Measurements from ENCODE around the gene CPED1.

CPED1 gene

DNA sequence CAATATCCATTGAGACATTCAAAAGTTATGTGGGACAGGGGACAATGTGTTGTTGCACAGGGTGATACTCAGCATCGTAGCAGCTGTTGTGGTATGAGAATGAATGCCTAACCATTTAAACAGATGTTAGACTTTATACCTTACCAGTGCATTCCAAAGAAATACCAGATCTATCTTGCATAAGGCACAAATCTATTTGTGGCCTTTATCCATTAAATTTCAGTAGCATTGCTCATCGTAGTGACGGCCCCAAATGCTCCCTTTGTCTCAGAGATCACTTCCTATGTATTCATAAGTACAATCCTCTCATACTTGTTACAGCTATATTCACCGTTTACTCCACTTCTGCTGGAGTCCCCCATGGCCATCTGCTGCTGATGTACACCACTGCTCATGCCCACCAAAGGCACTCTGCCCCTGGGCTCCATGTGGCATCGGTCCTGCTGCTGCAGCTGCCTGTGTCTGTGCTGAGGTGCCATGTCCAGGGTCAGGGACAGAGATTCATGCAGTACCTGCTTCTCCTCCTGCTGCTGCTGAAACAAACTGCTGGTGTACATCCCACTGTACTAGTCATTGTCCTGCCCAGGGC lies 96.3 kb downstream of the CPED1 start:
- H3K4me3 ChIP-seq (ENCODE audit: low read depth, low read length): no peak overlapping the region
- H3K36me3 ChIP-seq (ENCODE audit: control insufficient read depth in 2 of 2, insufficient read depth in 1 of 2, low read length in 2 of 2): no peaks in the 10 kb centered on the region
- TF ChIP-seq ZNF707 (tag by site-specific recombination; IDR thresholded peaks at IDR 0.05) (no peak), ZFP41 (tag by site-specific recombination; IDR thresholded peaks at IDR 0.05; ENCODE audit: borderline replicate concordance) (no peak)
- no peaks in the 10 kb centered on the region for H3K9me3 ChIP-seq (ENCODE audit: control insufficient read depth, insufficient read depth, low read depth, low read length)
- ChIA-PET POLR2A (no interaction called here), CTCF (interaction anchor here (0.8 to 8.0 kb wide), 3 partner anchors 11 to 97 kb away, joined by 3 to 152 read pairs (median 5); partner anchors contain the start of gene CPED1)
- no peak overlapping the region for H3K27ac ChIP-seq (ENCODE audit: extremely low read depth, low read depth, low read length)
- H3K4me1 ChIP-seq (ENCODE audit: control insufficient read depth, insufficient read depth, low read length): no peaks in the 10 kb centered on the region

DNA sequence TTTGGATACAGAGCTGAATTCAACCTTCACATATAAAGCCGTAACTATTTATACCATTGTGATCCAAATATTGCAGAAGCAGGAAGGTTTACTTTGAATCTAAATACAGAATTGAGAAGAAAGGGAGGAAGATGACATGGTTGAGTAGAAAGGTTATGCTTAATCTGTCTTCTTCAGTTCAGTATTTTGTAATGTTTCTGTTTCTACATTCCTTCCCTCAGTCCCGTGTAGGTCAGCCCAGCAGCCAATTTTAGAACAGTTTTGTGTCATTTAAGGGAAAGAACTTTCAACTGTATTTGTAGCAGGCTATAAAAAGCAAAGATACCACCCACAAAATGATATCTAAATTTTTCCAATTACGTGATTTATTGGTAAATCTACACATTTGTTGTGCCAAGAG lies 97.4 kb downstream of the CPED1 start:
- Histone ChIP-seq H3K4me1 (ENCODE audit: control insufficient read depth, insufficient read depth, low read length) (no peaks in the 10 kb centered on the region), H3K4me3 (ENCODE audit: low read depth, low read length) (no peak overlapping the region), H3K36me3 (ENCODE audit: control insufficient read depth in 2 of 2, insufficient read depth in 1 of 2, low read length in 2 of 2) (no peaks in the 10 kb centered on the region), H3K27ac (ENCODE audit: extremely low read depth, low read depth, low read length) (no peak overlapping the region), H3K9me3 (ENCODE audit: control insufficient read depth, insufficient read depth, low read depth, low read length) (no peaks in the 10 kb centered on the region)
- ChIA-PET CTCF (interaction anchor here (8.0 kb wide), 1 partner anchor 98 kb away, joined by 152 read pairs; the partner anchor contains the start of gene CPED1), POLR2A (no interaction called here)
- TF ChIP-seq ZNF274 (IDR thresholded peaks at IDR 0.05; ENCODE audit: low read length) (no peak), ZNF274 (tag by site-specific recombination; IDR thresholded peaks at IDR 0.05; ENCODE audit: borderline replicate concordance) (no peak), ZNF366 (tag by site-specific recombination; conservative IDR thresholded peaks at IDR 0.05) (no peak), ZFP69B (tag by site-specific recombination; IDR thresholded peaks at IDR 0.05) (no peak), ZNF391 (tag by site-specific recombination; IDR thresholded peaks at IDR 0.05; ENCODE audit: borderline replicate concordance, low read depth) (no peak), KLF1 (tag by site-specific recombination; IDR thresholded peaks at IDR 0.05) (no peak), ZNF211 (tag by site-specific recombination; IDR thresholded peaks at IDR 0.05; ENCODE audit: low read depth) (no peak), ZNF792 (tag by site-specific recombination; IDR thresholded peaks at IDR 0.05) (no peak), ZNF561 (tag by site-specific recombination; IDR thresholded peaks at IDR 0.05; ENCODE audit: borderline replicate concordance) (no peak), ZNF660 (tag by site-specific recombination; IDR thresholded peaks at IDR 0.05) (no peak), ZFP3 (tag by site-specific recombination; IDR thresholded peaks at IDR 0.05; ENCODE audit: low read depth) (no peak), ZNF571 (tag by site-specific recombination; IDR thresholded peaks at IDR 0.05) (no peak), SCRT2 (tag by site-specific recombination; IDR thresholded peaks at IDR 0.05) (no peak)
- TF ChIP-seq, protein P1, sequence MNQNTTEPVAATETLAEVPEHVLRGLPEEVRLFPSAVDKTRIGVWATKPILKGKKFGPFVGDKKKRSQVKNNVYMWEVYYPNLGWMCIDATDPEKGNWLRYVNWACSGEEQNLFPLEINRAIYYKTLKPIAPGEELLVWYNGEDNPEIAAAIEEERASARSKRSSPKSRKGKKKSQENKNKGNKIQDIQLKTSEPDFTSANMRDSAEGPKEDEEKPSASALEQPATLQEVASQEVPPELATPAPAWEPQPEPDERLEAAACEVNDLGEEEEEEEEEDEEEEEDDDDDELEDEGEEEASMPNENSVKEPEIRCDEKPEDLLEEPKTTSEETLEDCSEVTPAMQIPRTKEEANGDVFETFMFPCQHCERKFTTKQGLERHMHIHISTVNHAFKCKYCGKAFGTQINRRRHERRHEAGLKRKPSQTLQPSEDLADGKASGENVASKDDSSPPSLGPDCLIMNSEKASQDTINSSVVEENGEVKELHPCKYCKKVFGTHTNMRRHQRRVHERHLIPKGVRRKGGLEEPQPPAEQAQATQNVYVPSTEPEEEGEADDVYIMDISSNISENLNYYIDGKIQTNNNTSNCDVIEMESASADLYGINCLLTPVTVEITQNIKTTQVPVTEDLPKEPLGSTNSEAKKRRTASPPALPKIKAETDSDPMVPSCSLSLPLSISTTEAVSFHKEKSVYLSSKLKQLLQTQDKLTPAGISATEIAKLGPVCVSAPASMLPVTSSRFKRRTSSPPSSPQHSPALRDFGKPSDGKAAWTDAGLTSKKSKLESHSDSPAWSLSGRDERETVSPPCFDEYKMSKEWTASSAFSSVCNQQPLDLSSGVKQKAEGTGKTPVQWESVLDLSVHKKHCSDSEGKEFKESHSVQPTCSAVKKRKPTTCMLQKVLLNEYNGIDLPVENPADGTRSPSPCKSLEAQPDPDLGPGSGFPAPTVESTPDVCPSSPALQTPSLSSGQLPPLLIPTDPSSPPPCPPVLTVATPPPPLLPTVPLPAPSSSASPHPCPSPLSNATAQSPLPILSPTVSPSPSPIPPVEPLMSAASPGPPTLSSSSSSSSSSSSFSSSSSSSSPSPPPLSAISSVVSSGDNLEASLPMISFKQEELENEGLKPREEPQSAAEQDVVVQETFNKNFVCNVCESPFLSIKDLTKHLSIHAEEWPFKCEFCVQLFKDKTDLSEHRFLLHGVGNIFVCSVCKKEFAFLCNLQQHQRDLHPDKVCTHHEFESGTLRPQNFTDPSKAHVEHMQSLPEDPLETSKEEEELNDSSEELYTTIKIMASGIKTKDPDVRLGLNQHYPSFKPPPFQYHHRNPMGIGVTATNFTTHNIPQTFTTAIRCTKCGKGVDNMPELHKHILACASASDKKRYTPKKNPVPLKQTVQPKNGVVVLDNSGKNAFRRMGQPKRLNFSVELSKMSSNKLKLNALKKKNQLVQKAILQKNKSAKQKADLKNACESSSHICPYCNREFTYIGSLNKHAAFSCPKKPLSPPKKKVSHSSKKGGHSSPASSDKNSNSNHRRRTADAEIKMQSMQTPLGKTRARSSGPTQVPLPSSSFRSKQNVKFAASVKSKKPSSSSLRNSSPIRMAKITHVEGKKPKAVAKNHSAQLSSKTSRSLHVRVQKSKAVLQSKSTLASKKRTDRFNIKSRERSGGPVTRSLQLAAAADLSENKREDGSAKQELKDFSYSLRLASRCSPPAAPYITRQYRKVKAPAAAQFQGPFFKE (tag by site-specific recombination; IDR thresholded peaks at IDR 0.05; ENCODE audit: borderline replicate concordance): no peak
- TF ChIP-seq, protein P2, sequence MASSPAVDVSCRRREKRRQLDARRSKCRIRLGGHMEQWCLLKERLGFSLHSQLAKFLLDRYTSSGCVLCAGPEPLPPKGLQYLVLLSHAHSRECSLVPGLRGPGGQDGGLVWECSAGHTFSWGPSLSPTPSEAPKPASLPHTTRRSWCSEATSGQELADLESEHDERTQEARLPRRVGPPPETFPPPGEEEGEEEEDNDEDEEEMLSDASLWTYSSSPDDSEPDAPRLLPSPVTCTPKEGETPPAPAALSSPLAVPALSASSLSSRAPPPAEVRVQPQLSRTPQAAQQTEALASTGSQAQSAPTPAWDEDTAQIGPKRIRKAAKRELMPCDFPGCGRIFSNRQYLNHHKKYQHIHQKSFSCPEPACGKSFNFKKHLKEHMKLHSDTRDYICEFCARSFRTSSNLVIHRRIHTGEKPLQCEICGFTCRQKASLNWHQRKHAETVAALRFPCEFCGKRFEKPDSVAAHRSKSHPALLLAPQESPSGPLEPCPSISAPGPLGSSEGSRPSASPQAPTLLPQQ (tag by site-specific recombination; IDR thresholded peaks at IDR 0.05): no peak
- TF ChIP-seq, protein P3, sequence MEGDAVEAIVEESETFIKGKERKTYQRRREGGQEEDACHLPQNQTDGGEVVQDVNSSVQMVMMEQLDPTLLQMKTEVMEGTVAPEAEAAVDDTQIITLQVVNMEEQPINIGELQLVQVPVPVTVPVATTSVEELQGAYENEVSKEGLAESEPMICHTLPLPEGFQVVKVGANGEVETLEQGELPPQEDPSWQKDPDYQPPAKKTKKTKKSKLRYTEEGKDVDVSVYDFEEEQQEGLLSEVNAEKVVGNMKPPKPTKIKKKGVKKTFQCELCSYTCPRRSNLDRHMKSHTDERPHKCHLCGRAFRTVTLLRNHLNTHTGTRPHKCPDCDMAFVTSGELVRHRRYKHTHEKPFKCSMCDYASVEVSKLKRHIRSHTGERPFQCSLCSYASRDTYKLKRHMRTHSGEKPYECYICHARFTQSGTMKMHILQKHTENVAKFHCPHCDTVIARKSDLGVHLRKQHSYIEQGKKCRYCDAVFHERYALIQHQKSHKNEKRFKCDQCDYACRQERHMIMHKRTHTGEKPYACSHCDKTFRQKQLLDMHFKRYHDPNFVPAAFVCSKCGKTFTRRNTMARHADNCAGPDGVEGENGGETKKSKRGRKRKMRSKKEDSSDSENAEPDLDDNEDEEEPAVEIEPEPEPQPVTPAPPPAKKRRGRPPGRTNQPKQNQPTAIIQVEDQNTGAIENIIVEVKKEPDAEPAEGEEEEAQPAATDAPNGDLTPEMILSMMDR (tag by site-specific recombination; IDR thresholded peaks at IDR 0.05): no peak
- TF ChIP-seq, protein P4, sequence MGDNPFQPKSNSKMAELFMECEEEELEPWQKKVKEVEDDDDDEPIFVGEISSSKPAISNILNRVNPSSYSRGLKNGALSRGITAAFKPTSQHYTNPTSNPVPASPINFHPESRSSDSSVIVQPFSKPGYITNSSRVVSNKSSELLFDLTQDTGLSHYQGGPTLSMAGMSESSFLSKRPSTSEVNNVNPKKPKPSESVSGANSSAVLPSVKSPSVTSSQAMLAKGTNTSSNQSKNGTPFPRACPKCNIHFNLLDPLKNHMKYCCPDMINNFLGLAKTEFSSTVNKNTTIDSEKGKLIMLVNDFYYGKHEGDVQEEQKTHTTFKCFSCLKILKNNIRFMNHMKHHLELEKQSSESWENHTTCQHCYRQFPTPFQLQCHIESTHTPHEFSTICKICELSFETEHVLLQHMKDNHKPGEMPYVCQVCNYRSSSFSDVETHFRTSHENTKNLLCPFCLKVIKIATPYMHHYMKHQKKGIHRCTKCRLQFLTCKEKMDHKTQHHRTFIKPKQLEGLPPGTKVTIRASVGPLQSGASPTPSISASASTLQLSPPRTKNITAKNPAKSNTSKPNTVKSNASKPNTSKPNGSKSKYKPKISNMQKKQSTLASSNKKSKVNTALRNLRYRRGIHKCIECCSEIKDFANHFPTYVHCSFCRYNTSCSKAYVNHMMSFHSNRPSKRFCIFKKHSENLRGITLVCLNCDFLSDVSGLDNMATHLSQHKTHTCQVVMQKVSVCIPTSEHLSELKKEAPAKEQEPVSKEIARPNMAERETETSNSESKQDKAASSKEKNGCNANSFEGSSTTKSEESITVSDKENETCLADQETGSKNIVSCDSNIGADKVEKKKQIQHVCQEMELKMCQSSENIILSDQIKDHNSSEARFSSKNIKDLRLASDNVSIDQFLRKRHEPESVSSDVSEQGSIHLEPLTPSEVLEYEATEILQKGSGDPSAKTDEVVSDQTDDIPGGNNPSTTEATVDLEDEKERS (tag by site-specific recombination; IDR thresholded peaks at IDR 0.05): no peak
- TF ChIP-seq, protein P5, sequence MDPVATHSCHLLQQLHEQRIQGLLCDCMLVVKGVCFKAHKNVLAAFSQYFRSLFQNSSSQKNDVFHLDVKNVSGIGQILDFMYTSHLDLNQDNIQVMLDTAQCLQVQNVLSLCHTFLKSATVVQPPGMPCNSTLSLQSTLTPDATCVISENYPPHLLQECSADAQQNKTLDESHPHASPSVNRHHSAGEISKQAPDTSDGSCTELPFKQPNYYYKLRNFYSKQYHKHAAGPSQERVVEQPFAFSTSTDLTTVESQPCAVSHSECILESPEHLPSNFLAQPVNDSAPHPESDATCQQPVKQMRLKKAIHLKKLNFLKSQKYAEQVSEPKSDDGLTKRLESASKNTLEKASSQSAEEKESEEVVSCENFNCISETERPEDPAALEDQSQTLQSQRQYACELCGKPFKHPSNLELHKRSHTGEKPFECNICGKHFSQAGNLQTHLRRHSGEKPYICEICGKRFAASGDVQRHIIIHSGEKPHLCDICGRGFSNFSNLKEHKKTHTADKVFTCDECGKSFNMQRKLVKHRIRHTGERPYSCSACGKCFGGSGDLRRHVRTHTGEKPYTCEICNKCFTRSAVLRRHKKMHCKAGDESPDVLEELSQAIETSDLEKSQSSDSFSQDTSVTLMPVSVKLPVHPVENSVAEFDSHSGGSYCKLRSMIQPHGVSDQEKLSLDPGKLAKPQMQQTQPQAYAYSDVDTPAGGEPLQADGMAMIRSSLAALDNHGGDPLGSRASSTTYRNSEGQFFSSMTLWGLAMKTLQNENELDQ (tag by site-specific recombination; IDR thresholded peaks at IDR 0.05; ENCODE audit: low read depth): no peak
